PC-3 (cell line): ENCODE results near the gene SIL1. TPM values are rescaled to one million over a fixed set of nuclear protein-coding genes. Genes with fewer than 3 reads are reported as not detected.

Experiments used
- ATAC-seq: fragments of 200-7000 bp; cut with Tn5 transposase; 2 replicates; pipeline ENCODE4 v1.9.1; 2020; ENCODE audit warnings: mild to moderate bottlenecking, moderate library complexity
- BruUV-seq: library from RNA; stranded (reverse); fragments of 400-500 nt; replicated peaks from 2 replicates; lab custom pipeline; 2021; lab: Mats Ljungman, UMichigan
- CTCF ChIA-PET: fragments of 300-600 bp; sonication (Branson Sonifier 250); formaldehyde crosslinking; loops from one replicate; lab custom pipeline; 2022; ENCODE audit warnings: antibody characterized with exemption; lab: Charles Lee
- POLR2A ChIA-PET: fragments of 300-600 bp; sonication (Branson Sonifier 250); formaldehyde crosslinking; loops from one replicate; lab custom pipeline; 2022; ENCODE audit warnings: antibody characterized with exemption; ENCODE audit not compliant: unreplicated experiment; lab: Charles Lee
- DNase-seq: peaks from one replicate; pipeline ENCODE4 v3.0.0-alpha.2; 2015
- H2AFZ ChIP-seq: fragments of 300-600 bp; sonication (generic); 2 replicates; pipeline ENCODE4 v1.6.0; 2016; ENCODE audit warnings: antibody characterized with exemption, low read length
- H3F3A ChIP-seq: fragments of 300-600 bp; sonication (generic); one replicate; pipeline ENCODE4 v1.6.0; 2017; ENCODE audit warnings: antibody characterized with exemption, low read length, control low read depth, mild to moderate bottlenecking; ENCODE audit not compliant: unreplicated experiment
- H3K27ac ChIP-seq: fragments of 300-600 bp; sonication (generic); 2 replicates; pipeline ENCODE4 v1.5.1; 2016; ENCODE audit warnings: mild to moderate bottlenecking, low read length
- H3K27me3 ChIP-seq: fragments of 300-600 bp; sonication (generic); 2 replicates; pipeline ENCODE4 v1.6.1; 2016; ENCODE audit warnings: low read length, mixed read lengths
- H3K36me3 ChIP-seq: fragments of 300-600 bp; sonication (generic); 2 replicates; pipeline ENCODE4 v1.6.1; 2016; ENCODE audit warnings: low read depth, mixed run types, low read length, mixed read lengths
- H3K4me1 ChIP-seq: fragments of 300-600 bp; sonication (generic); 2 replicates; pipeline ENCODE4 v1.5.1; 2016; ENCODE audit warnings: low read length; ENCODE audit not compliant: insufficient read depth
- H3K4me2 ChIP-seq: fragments of 300-600 bp; sonication (generic); 2 replicates; pipeline ENCODE4 v1.6.0; 2016; ENCODE audit warnings: low read length
- H3K4me3 ChIP-seq: fragments of 300-600 bp; sonication (generic); 2 replicates; pipeline ENCODE4 v1.5.1; 2016; ENCODE audit warnings: mild to moderate bottlenecking, low read length, mixed read lengths
- H3K79me2 ChIP-seq: fragments of 300-600 bp; sonication (generic); 2 replicates; pipeline ENCODE4 v1.6.1; 2017; ENCODE audit warnings: low read length, mixed read lengths
- H3K9ac ChIP-seq: fragments of 300-600 bp; sonication (generic); 2 replicates; pipeline ENCODE4 v1.6.0; 2016; ENCODE audit warnings: mild to moderate bottlenecking, low read length
- H3K9me2 ChIP-seq: fragments of 300-600 bp; sonication (generic); replicated peaks from 2 replicates; pipeline ENCODE4 v1.6.1; 2016; ENCODE audit warnings: mixed run types, low read length, mixed read lengths
- H3K9me3 ChIP-seq: fragments of 300-600 bp; sonication (generic); 2 replicates; pipeline ENCODE4 v1.6.1; 2016; ENCODE audit warnings: low read length, mixed read lengths
- H4K20me1 ChIP-seq: fragments of 300-600 bp; sonication (generic); 2 replicates; pipeline ENCODE4 v1.6.1; 2016; ENCODE audit warnings: low read length, mixed read lengths
- EZH2 ChIP-seq: fragments of 300-600 bp; sonication (generic); IDR thresholded peaks from one replicate; pipeline ENCODE4 v1.6.1; 2017; ENCODE audit warnings: antibody characterized with exemption, mild to moderate bottlenecking, low read length; ENCODE audit not compliant: unreplicated experiment
- EZH2phosphoT487 ChIP-seq: fragments of 300-600 bp; sonication (generic); IDR thresholded peaks from 2 replicates; pipeline ENCODE4 v1.6.1; 2018; ENCODE audit warnings: mild to moderate bottlenecking, antibody characterized with exemption, low read length, borderline replicate concordance
- intact Hi-C: fragments of 100-400 bp; cut with micrococcal nuclease; formaldehyde crosslinking; loops from 2 replicates; pipeline ENCODE4 v1.9.0; 2023
- total RNA-seq: library from RNA; depleted of rRNA; stranded (reverse); fragments of >200 nt; gene quantifications from 2 replicates; pipeline ENCODE4 v1.2.3, GENCODE V29; 2014
- TF ChIP-seq, protein P1 (sequence below): fragments of 300-600 bp; sonication (generic); conservative IDR thresholded peaks from 2 replicates; pipeline ENCODE4 v1.5.1; 2017; ENCODE audit warnings: antibody characterized with exemption, low read depth, mild to moderate bottlenecking, low read length

Gene SIL1
- total RNA-seq, 1 experiment from 2014 or later = 7.9 TPM

DNA sequence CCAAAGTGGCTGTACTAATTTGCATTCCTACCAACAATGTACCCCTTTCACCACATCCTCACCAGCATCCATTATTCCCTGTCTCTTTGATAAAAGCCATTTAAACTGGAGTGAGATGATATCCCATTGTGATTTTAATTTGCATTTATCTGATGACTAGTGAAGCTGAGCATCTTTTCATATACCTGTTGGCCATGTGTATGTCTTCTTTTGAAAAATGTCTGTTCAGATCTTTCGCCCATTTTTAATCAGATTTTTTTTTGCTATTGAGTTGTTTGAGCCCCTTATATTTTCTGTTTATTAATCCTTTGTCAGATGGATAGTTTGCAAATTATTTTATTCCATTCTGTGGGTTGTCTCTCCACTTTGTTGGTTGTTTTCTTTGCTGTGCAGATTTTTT, 202.0 kb downstream of the SIL1 start:
- ATAC-seq = no peak
- no peak overlapping the region for H3K4me3 ChIP-seq
- ChIA-PET CTCF (no interaction called here), POLR2A (no interaction called here)
- no peak overlapping the region for H3K9ac ChIP-seq
- no peaks in the 10 kb centered on the region for H4K20me1 ChIP-seq
- DNase-seq = no peak
- no peaks in the 10 kb centered on the region for H3K4me1 ChIP-seq
- no peaks in the 10 kb centered on the region for H3K9me3 ChIP-seq
- no peak overlapping the region for H3K27ac ChIP-seq
- H3K27me3 ChIP-seq = no peaks in the 10 kb centered on the region
- no peak overlapping the region for H2AFZ ChIP-seq
- H3K36me3 ChIP-seq = peaks cover 5% of the 10 kb centered on the region; the same call in 1 of the 2 replicates
- H3K79me2 ChIP-seq = no peaks in the 10 kb centered on the region
- H3K4me2 ChIP-seq = no peak overlapping the region
- no peaks in the 10 kb centered on the region for H3K9me2 ChIP-seq
- intact Hi-C loops = no loop called here
- no peaks in the 10 kb centered on the region for H3F3A ChIP-seq
- no TSS peak for BruUV-seq
- no peak for TF ChIP-seq EZH2
- TF ChIP-seq, protein P1, sequence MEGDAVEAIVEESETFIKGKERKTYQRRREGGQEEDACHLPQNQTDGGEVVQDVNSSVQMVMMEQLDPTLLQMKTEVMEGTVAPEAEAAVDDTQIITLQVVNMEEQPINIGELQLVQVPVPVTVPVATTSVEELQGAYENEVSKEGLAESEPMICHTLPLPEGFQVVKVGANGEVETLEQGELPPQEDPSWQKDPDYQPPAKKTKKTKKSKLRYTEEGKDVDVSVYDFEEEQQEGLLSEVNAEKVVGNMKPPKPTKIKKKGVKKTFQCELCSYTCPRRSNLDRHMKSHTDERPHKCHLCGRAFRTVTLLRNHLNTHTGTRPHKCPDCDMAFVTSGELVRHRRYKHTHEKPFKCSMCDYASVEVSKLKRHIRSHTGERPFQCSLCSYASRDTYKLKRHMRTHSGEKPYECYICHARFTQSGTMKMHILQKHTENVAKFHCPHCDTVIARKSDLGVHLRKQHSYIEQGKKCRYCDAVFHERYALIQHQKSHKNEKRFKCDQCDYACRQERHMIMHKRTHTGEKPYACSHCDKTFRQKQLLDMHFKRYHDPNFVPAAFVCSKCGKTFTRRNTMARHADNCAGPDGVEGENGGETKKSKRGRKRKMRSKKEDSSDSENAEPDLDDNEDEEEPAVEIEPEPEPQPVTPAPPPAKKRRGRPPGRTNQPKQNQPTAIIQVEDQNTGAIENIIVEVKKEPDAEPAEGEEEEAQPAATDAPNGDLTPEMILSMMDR = no peak
- no peak for TF ChIP-seq EZH2phosphoT487

DNA sequence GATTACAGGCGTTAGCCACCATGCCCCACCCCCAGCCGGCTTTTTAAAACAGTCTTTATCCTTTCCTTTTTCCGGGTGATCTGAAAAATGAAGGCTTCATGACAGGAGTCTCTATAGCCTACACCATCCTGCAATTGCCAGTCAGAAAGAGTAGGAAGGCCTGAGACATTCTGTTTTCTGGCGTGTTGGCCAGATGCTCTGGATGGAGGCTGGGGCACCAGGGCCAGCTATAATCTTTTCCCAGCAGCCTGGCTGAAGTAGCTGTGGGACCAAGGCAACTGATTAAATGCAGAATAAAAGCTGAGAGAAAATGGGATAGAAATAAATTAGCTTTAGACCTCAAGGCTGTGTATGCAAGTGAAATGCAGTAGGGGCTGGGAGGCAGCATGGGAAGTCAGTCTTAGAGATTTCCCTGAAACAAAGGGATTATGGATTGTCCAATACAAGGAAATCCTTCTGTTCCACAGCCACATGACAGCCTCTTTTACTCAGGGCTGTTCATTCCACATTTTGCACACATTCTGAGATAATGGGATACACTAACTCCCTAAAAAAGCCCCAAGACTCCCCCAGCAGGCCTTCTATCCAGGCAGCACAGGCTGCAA, 207.1 kb downstream of the SIL1 start:
- intact Hi-C loops = no loop called here
- no TSS peak for BruUV-seq
- Histone ChIP-seq H2AFZ (no peak overlapping the region), H3K27ac (no peak overlapping the region), H3K27me3 (no peaks in the 10 kb centered on the region), H3K79me2 (peaks cover 6% of the 10 kb centered on the region; the same call in 1 of the 2 replicates), H3K9ac (no peak overlapping the region), H3K9me2 (no peaks in the 10 kb centered on the region), H3K4me2 (no peak overlapping the region), H3K36me3 (peaks cover 21% of the 10 kb centered on the region; the same call in 1 of the 2 replicates), H3K4me3 (no peak overlapping the region), H4K20me1 (no peaks in the 10 kb centered on the region; the same call in 1 of the 2 replicates), H3F3A (no peaks in the 10 kb centered on the region), H3K9me3 (no peaks in the 10 kb centered on the region), H3K4me1 (no peaks in the 10 kb centered on the region)
- TF ChIP-seq EZH2phosphoT487 (no peak), EZH2 (no peak)
- TF ChIP-seq, protein P1 = no peak
- ATAC-seq (no peak), DNase-seq (peak; percentile 0)
- ChIA-PET CTCF (no interaction called here), POLR2A (no interaction called here)

DNA sequence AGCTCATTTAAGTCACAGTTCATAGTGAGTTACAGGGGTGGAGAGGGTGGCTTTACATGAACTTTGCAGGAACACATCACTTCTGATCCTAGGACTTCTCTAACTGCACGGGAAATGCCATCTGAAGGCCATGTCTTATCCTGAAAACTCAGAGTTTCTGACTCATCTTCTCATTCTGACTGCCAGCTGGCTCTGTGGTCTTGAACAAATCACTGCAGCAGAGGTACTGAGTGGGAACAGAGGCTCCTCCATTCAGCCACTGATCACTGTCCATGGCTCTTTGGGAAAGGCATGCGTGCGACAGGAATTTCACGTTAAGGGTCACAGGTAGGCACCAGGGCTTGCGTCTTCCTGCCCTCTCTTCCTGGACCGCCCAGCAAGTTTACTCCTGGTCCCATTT, 208.4 kb downstream of the SIL1 start:
- peak; percentile 33; the same call in 1 of the 2 replicates for ATAC-seq

More for the DNA sequence above, 208.4 kb downstream of the SIL1 start:
- Histone ChIP-seq H3K79me2 (peaks cover 15% of the 10 kb centered on the region), H4K20me1 (no peaks in the 10 kb centered on the region; the same call in 1 of the 2 replicates), H3K36me3 (peaks cover 22% of the 10 kb centered on the region; the same call in 1 of the 2 replicates), H3K9me2 (no peaks in the 10 kb centered on the region), H3K4me1 (no peaks in the 10 kb centered on the region), H3K27me3 (no peaks in the 10 kb centered on the region), H3K9me3 (no peaks in the 10 kb centered on the region), H2AFZ (no peak overlapping the region), H3K9ac (no peak overlapping the region), H3K4me2 (no peak overlapping the region), H3K27ac (no peak overlapping the region), H3K4me3 (no peak overlapping the region), H3F3A (no peaks in the 10 kb centered on the region)
- intact Hi-C loops = no loop called here
- no TSS peak for BruUV-seq
- peak; percentile 1 for DNase-seq
- ChIA-PET POLR2A (no interaction called here), CTCF (no interaction called here)
- TF ChIP-seq, protein P1 = no peak
- TF ChIP-seq EZH2phosphoT487 (no peak), EZH2 (no peak)
